ENCODE data around the gene GULP1. TPM values are rescaled to one million over a fixed set of nuclear protein-coding genes. Genes with fewer than 3 reads are reported as not detected.
A peak's percentile ranks its signal among the peaks of the same experiment; 100 is the strongest.

The GULP1 gene
- total and polyA plus RNA-seq, 3 donors from 2014 or later = 76.2 to 90.3 (median 78.5) TPM

DNA sequence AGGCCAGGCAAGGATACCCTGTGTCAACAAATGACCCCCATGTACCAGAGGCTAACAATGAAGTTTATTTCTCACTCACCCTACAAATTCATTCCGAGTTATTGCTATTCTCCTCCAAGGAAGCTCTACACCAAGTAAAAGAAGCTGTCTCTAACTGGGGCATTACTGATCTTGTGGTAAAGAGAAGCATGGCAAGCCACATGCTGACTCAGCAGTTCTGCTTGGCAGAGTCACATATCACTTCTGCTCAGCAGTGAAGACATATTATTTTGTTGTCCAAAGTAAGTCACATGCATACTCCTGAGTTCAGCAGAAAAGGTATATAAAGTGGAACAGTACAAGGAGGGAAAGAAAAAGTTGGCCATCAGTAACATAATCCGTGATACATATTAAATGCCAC lies 315.8 kb downstream of the GULP1 start:
- H3K36me3 ChIP-seq (ENCODE audit: low read depth, missing control alignments) = no peaks in the 10 kb centered on the region
- no peaks in the 10 kb centered on the region for H3K9me3 ChIP-seq
- peaks cover 12% of the 10 kb centered on the region for H3K4me1 ChIP-seq
- H3K27me3 ChIP-seq = no peaks in the 10 kb centered on the region
- DNase-seq = no peak
- H3K27ac ChIP-seq = no peak overlapping the region
- TF ChIP-seq, protein P1, sequence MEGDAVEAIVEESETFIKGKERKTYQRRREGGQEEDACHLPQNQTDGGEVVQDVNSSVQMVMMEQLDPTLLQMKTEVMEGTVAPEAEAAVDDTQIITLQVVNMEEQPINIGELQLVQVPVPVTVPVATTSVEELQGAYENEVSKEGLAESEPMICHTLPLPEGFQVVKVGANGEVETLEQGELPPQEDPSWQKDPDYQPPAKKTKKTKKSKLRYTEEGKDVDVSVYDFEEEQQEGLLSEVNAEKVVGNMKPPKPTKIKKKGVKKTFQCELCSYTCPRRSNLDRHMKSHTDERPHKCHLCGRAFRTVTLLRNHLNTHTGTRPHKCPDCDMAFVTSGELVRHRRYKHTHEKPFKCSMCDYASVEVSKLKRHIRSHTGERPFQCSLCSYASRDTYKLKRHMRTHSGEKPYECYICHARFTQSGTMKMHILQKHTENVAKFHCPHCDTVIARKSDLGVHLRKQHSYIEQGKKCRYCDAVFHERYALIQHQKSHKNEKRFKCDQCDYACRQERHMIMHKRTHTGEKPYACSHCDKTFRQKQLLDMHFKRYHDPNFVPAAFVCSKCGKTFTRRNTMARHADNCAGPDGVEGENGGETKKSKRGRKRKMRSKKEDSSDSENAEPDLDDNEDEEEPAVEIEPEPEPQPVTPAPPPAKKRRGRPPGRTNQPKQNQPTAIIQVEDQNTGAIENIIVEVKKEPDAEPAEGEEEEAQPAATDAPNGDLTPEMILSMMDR (IDR thresholded peaks at IDR 0.05) = no peak
- no peak for TF ChIP-seq POLR2A (IDR thresholded peaks at IDR 0.05)
- H3K4me3 ChIP-seq = no peak overlapping the region
- intact Hi-C loops (cut with DNase I; ENCODE audit: low total_unique reads) = no loop called here
- WGBS, 2 donors = 30 to 34% methylated on average over 2 of the region's 2 CpGs

GRCh38 chr2:188609321-188610049 lies 317.8 kb downstream of the GULP1 start:
- H3K36me3 ChIP-seq (ENCODE audit: low read depth, missing control alignments) = no peaks in the 10 kb centered on the region
- DNase-seq = no peak
- H3K9me3 ChIP-seq = no peaks in the 10 kb centered on the region
- peaks cover 12% of the 10 kb centered on the region for H3K4me1 ChIP-seq
- intact Hi-C loops (cut with DNase I; ENCODE audit: low total_unique reads) = no loop called here
- TF ChIP-seq POLR2A (IDR thresholded peaks at IDR 0.05) = no peak
- TF ChIP-seq, protein P1 (IDR thresholded peaks at IDR 0.05) = no peak
- H3K27ac ChIP-seq = no peak overlapping the region
- no peak overlapping the region for H3K4me3 ChIP-seq
- WGBS, 2 donors = 91 to 100% methylated on average over 1 of the region's 1 CpG
- no peaks in the 10 kb centered on the region for H3K27me3 ChIP-seq

DNA sequence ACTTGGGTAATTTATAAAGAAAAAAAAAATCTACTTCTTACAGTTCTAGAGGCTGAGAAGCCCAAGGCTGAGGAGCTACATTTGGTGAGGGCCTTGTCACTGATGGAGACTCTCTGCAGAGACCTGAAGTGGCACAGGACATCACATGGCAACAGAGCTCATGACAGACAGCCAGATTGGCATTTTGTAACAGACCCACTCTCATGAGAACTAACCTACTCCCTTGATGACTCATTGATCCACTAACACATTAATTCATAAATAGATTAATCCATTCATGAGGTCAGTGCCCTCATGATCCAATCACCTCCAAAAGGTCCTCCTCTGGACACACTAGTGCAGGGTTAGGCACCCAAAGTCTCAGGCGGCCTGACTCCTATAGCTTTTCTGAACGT lies 318.4 kb downstream of the GULP1 start:
- Histone ChIP-seq H3K9me3 (no peaks in the 10 kb centered on the region), H3K4me1 (peaks cover 12% of the 10 kb centered on the region), H3K36me3 (ENCODE audit: low read depth, missing control alignments) (no peaks in the 10 kb centered on the region), H3K27me3 (no peaks in the 10 kb centered on the region), H3K4me3 (no peak overlapping the region), H3K27ac (peak overlapping the region in 1 of 2 donors; percentile 31)
- intact Hi-C loops (cut with DNase I; ENCODE audit: low total_unique reads) = no loop called here
- whole genome bisulfite sequencing, 2 donors = 95 to 97% methylated on average over 2 of the region's 2 CpGs
- no peak for DNase-seq
- TF ChIP-seq POLR2A (IDR thresholded peaks at IDR 0.05) = no peak
- TF ChIP-seq, protein P1 (IDR thresholded peaks at IDR 0.05) = no peak

DNA sequence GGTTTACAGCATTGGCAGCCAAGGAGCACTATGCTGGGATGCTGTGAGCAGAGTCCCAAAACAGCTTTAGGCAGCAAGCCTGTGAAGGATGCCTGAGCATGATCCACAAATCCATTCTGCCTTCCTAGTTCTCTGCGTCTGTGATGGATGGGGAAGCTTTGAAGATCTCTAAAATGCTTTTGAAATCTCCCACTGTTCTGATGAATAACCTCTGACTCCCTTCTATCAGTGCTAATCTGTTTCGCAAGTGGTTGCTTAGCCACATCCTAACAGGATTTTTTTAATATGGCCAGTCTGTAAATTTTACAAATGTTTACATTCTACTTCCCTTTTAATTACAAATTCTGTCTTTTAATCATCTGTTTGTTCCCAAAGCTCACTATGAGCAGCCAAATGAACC lies 319.2 kb downstream of the GULP1 start:
- Histone ChIP-seq H3K4me1 (peaks cover 12% of the 10 kb centered on the region), H3K36me3 (ENCODE audit: low read depth, missing control alignments) (no peaks in the 10 kb centered on the region), H3K27me3 (no peaks in the 10 kb centered on the region), H3K4me3 (no peak overlapping the region), H3K9me3 (no peaks in the 10 kb centered on the region), H3K27ac (peak overlapping the region in 1 of 2 donors; percentile 31)
- no peak for DNase-seq
- no peak for TF ChIP-seq POLR2A (IDR thresholded peaks at IDR 0.05)
- 52 to 67% methylated on average over 2 of the region's 2 CpGs for WGBS, 2 donors
- intact Hi-C loops (cut with DNase I; ENCODE audit: low total_unique reads) = no loop called here

DNA sequence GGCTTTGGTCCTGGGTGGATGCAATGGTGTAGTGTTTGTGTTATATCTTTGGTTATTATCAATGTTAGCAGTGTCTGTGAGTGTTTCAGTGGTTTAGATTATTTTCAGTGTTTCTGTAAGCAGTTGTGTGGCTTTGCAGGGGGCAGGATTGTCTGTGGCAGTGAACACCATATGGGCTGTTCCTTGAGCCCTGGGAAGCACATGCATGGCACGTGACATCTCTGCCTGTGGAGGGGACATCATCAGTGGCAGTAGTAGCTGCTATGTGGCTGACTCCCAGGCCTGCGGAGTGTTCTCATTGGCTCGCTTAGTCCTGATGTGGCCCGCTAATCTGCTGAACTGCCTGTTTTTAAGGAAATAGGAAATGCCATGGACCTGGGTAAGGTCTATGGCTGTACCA lies 327.5 kb downstream of the GULP1 start:
- WGBS, 2 donors = 99 to 100% methylated on average over 2 to 4 of the region's 4 CpGs
- no peak for DNase-seq
- intact Hi-C loops (cut with DNase I; ENCODE audit: low total_unique reads) = no loop called here

More for the DNA sequence above, 327.5 kb downstream of the GULP1 start:
- H3K27ac ChIP-seq = no peak overlapping the region
- TF ChIP-seq POLR2A (IDR thresholded peaks at IDR 0.05) = no peak
- TF ChIP-seq, protein P1 (IDR thresholded peaks at IDR 0.05) = no peak
- no peaks in the 10 kb centered on the region for H3K9me3 ChIP-seq
- no peaks in the 10 kb centered on the region for H3K27me3 ChIP-seq
- H3K4me3 ChIP-seq = no peak overlapping the region
- H3K36me3 ChIP-seq (ENCODE audit: low read depth, missing control alignments) = no peaks in the 10 kb centered on the region
- H3K4me1 ChIP-seq = no peaks in the 10 kb centered on the region

All from testis (tissue), 3 donors.